Kasumi-1 (cell line): ENCODE results near the gene LCOR.
"Not testable (repeated sequence)": the region's sequence is repeated elsewhere in the genome, so short reads cannot be mapped to it uniquely, and the experiment has no call there.

Experiments
- DNase-seq, 2 experiments: peaks; one replicate each; lab custom pipeline; 2025; lab: John Stamatoyannopoulos, UW

The LCOR gene

GRCh38 chr10:96935810-96936209, 103.7 kb downstream of the LCOR start:
- no peak for DNase-seq

- not testable (repeated sequence) for DNase-seq
Measured at GRCh38 chr10:96943161-96943560, 111.1 kb downstream of the LCOR start.

GRCh38 chr10:96947036-96947435, 114.9 kb downstream of the LCOR start:
- no peak for DNase-seq

- no peak for DNase-seq
Measured at GRCh38 chr10:96949039-96949683, 117.1 kb downstream of the LCOR start.

- DNase-seq: no peak
Measured at GRCh38 chr10:96951954-96952353, 119.9 kb downstream of the LCOR start.

GRCh38 chr10:96955794-96956193, 123.7 kb downstream of the LCOR start:
- DNase-seq: no peak

- no peak for DNase-seq
Measured at GRCh38 chr10:96958071-96958470, 126.0 kb downstream of the LCOR start.

GRCh38 chr10:96959733-96960132, 127.6 kb downstream of the LCOR start:
- no peak for DNase-seq

GRCh38 chr10:96960872-96961271, 128.8 kb downstream of the LCOR start:
- DNase-seq: no peak

GRCh38 chr10:96964131-96964530, 132.0 kb downstream of the LCOR start:
- DNase-seq: no peak

GRCh38 chr10:96967847-96968246, 135.7 kb downstream of the LCOR start:
- no peak for DNase-seq

- DNase-seq: no peak
Measured at GRCh38 chr10:96968682-96969423, 136.8 kb downstream of the LCOR start.

- DNase-seq: no peak
Measured at GRCh38 chr10:96971324-96971723, 139.2 kb downstream of the LCOR start.

- DNase-seq: no peak
Measured at GRCh38 chr10:96972264-96972663, 140.2 kb downstream of the LCOR start.

- DNase-seq: no peak
Measured at GRCh38 chr10:96973809-96974747, 142.0 kb downstream of the LCOR start.

- DNase-seq: no peak
Measured at GRCh38 chr10:96975136-96975535, 143.0 kb downstream of the LCOR start.

- DNase-seq: no peak
Measured at GRCh38 chr10:96978621-96979154, 146.6 kb downstream of the LCOR start.

GRCh38 chr10:96982149-96982930, 150.2 kb downstream of the LCOR start:
- no peak for DNase-seq

- peak; percentile 99 to 100 for DNase-seq
Measured at GRCh38 chr10:96984541-96985131, 152.5 kb downstream of the LCOR start.

GRCh38 chr10:96986200-96986856, 154.2 kb downstream of the LCOR start:
- peak in 1 of 2 experiments; percentile 6 for DNase-seq
